Astrocyte of the hippocampus (primary cell): ENCODE measurements around the gene MAPK8.
"Not testable (repeated sequence)": the region's sequence is repeated elsewhere in the genome, so short reads cannot be mapped to it uniquely, and the experiment has no call there.

Source experiments
- DNase-seq: peaks from one replicate; pipeline ENCODE4 v3.0.0; 2011; ENCODE audit warnings: low read depth, low spot score

Gene MAPK8

DNA sequence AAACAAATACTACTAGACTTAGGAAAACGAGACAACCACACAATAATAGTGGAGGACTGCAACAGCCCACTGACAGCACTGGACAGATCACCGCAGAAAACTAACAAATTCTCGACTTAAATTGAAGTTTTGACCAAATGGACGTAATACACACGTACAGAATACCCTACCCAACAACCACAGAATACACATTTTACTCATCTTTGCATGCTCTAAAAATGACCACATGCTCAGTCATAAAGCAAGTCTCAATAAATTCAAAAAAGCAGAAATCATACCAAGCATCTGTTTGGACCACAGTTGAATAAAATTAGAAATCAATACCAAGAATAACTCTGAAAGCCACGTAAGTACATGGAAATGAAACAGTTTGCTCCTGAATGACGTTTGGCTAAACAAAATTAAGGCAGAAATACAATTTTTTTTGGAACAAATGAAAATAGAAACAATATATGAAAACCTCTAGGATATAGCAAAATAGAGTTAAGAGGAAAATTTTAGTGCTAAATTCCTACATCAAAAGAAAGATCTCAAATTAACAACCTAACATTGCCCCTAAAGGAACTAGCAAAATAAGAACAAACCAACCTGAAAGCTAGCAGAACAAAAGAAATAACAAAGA lies 30.6 kb downstream of the MAPK8 start:
- DNase-seq = no peak

DNA sequence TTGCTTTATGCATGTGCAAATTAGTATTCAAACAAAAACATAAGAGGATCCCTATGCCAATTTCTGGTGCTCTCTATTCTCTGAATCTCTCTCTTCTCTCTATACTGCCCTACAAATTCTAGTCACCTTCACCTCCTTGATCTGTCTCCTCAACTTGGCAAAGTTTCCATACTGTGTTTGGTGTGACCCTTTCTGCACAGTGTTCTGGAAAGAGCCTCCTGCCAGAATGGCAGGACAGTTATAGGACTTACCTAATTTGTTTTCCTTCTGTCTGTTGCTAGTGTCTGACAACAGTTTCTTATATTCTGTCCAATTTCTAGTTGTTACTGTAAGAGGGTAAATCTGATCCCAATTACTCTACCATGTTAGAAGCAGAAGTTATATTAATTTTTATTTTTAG lies 34.3 kb downstream of the MAPK8 start:
- DNase-seq = no peak

DNA sequence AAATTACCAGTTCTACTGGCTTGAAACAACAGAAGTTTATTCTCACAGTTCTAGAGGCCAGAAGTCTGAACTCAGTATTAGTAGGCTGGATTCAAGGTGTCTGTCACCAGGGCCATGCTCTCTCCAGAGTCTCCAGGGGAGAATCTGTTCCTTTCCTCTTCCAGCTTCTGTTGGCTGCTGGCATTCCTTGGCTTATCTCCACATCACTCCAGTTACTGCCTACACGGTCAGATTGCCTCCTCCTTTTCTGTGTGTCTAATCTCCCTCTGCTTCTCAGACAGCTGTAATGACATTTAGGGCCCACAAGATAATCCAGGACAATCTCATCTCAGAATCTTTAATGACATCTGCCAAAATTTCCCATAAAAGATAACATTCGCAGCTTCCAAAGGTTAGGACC lies 36.6 kb downstream of the MAPK8 start:
- no peak for DNase-seq

DNA sequence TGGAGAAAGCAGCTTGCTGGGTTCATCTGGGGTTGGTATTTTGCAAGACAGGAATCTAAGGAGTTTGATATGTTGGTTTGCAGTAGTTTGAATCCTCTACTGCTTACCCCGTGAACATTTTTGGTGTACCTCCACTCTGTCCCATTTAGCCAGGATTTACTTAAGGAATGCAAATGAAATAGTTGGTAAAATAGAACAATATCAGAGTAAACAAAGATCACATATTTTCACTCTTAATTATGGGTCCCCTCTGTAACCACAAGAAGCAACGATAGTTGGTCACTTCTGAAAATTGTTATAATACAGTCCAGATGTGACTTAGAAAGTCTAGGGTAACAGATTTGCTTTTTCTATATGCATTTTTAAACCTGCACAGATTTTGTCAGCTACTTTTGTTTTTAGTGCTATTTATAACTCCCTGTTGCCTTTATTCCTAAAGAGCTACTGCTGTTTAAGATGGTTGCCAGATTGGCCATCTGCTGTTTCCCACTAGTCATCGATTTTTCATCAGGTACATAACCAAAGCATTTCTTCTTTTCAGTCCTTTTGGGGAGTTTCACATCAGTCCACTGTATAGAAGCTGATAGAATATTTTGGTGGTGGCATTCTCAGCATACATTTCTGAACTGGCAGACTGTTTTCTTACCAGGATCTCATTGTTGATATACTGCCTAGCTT lies 37.6 kb downstream of the MAPK8 start:
- DNase-seq = peak; percentile 33

DNA sequence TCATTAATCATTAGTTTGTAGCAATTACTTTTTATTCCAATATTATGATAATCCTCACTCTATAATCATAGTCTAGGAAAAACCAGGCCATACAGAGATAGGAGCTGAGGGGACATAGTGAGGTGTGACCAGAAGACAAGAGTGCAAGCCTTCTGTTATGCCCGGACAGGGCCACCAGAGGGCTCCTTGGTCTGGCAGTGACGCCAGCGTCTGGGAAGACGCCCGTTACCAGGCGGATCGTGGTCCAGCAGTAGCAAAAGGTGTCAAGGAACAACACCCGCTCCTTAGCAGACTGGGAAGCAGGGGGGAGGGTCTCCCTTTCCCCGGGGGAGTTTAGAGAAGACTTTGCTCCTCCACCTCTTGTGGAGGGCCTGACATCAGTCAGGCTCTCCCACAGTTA lies 39.8 kb downstream of the MAPK8 start:
- DNase-seq = not testable (repeated sequence)

DNA sequence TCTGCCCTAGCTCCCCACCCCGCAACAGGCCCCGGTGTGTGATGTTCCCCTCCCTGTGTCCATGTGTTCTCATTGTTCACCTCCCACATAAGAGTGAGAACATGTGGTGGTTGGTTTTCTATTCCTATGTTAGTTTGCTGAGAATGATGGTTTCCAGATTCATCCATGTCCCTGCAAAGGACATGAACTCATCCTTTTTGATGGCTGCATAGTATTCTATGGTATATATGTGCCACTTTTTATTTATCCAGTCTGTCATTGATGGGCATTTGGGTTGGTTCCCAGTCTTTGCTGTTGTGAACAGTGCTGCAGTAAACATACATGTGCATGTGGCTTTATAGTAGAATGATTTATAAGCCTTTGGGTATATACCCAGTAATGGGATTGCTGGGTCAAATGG lies 41.1 kb downstream of the MAPK8 start:
- DNase-seq = not testable (repeated sequence)

DNA sequence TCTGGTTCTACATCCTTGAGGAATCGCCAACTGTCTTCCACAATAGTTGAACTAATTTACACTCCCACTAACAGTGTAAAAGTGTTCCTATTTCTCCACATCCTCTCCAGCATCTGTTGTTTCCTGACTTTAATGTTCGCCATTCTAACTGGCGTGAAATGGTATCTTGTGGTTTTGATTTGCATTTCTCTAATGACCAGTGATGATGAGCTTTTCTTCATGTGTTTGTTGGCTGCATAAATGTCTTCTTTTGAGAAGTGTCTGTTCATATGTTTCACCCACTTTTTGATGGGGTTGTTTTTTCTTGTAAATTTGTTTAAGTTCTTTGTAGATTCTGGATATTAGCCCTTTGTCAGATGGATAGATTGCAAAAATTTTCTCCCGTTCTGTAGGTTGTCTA lies 41.5 kb downstream of the MAPK8 start:
- DNase-seq = not testable (repeated sequence)

DNA sequence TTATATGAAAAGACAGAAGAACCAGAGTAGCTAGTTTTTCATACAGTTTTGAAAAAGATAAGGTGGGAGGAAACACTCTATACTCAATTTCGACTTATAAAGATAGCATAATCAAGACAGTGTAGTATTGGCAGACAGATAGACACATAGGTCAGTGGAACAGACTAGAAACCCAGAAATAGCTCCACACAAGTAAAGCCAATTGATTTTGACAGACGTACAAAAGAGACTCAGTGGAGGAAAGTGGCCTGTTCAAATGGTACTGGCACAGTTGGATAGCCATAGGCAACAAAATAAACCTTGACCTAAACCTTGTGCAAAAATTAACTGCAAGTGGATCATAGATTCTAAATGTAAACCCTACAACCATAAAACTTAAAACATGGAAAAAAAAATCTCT lies 46.8 kb downstream of the MAPK8 start:
- no peak for DNase-seq

DNA sequence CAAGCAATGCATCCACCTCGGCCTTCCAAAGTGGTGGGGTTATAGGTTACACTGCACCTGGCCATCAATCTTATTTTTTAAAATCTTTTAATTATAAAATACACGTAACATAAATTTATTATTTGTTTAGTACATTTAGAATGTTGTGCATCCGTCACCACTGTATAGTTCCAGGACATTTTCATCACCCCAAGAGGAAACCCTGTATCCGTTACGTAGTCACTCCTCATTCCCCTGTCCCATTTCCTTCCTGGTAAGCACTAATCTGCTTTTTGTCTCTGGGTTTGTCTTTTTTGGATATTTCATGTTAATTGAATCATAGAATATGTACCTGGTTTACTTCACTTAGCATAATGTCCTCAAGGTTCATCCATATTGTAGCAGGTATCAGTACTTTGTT lies 51.2 kb downstream of the MAPK8 start:
- no peak for DNase-seq

DNA sequence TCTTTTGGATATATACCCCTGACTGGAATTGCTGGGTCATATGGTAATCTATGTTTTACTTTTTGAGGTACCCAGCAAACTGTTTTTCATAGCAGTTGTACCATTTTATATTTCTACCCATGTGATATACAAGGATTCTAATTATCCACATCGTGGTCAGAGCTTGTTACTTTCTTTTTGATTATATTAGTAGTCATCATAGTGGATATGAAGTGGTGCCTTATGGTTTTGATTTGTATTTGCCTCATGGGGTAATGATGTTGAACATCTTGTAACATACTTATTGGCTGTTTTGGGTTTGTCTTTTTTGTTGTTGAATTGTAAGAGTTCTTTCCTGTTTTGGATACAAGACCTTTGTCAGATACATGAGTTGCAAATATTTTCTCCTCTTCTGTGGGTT lies 51.7 kb downstream of the MAPK8 start:
- no peak for DNase-seq

DNA sequence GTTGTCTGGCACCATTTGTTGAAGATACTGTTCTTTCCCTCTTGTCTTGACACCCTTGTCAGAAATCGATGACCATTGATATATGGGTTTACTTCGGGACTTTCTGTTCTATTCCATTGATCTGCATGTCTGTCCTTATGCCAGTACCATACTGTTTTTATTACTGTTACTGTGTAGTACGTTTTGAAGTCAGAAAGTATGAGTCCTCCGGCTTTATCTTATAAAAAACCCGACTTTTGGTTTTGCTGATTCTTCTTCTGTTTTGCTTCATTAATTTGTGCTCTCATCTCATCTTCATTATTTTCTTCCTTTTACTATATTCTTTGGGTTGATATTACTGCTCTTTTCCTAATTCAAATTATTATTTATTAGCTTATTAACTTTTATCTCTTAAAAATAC lies 52.4 kb downstream of the MAPK8 start:
- DNase-seq = no peak

DNA sequence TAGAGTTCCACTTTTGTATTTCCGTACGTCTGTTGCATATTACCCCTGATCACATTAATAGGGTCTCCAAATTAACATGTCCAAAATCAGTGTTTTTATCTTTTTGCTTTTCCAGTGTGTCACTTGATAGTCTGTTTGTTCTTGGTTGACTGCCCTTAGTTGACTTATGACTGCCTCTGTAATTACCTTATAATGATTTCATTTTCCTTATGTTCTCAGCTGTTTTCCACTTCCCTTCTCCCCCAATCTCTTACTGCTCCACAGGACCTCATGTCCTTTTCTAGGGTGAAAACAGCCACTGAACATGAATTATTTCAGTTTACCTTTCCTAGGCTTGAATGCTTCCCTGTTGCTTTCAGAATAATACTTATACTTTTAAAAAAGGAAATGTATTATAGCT lies 54.7 kb downstream of the MAPK8 start:
- DNase-seq = no peak

DNA sequence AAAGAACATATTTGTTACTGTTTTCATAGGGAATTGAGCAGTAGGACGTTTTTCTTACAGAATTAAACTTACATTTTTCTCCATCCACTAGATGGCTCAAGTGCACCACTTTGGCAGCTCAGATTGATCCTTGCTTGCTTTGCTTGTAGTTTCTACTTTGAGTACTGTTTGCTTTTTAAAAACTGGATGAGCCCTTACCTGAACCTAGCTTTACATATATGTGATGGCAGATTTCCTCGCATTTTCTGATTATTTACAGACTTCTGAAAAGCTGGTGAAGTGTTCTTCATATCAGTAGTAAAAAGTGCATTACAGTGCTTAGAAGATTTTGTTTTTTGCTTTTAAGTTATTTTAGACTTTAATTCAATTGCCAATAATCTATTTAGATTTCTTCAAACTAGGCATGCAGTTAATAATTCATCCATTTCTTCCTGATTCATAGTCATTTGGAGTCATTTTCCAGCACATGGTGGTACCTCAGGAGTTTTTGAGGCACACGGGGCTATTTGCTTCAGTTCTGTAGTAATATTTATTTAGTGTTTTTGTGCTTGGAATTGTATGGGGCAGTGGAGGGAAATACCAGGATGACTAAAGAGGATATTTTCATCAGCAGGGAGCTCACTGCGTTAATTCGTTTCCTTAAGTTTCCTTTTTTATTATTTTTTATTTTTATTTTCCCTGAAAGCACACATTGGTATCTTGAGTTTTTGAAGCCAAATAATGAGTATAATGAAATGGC lies 57.3 kb downstream of the MAPK8 start:
- peak; percentile 81 for DNase-seq

DNA sequence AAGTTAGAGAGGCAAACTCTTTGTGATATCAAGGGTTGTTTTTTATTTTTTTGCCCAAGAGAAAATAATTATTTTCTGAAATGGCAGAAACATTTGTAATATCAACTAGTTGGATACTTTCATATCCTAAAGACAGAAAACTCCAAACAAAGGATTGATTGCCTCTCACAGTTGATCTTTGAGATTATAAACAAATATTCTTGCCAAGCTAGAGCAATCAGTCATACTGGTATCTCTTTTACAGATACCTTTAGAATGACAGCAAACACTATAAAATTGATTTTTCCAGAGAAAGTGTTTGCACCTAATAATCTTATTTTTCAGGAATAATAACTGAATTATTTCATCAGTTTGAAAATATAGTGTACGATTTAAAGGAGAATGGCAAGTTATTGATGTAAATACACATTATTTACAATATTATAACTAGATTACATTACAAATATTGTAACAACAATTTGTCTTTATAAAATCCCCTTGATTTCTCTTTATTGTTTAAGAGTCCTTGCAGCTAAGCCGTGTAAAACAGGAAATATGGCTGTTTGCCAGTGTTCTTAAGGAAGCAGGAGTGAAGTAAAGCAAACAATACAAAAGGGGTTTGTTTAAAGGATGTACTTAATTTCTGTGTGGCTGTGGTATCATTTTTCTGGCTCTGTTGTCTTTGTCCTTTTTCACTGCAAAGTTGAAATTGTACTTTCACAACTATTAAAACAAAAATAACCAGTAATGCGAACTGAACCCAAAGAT lies 58.4 kb downstream of the MAPK8 start:
- DNase-seq = peak; percentile 50

DNA sequence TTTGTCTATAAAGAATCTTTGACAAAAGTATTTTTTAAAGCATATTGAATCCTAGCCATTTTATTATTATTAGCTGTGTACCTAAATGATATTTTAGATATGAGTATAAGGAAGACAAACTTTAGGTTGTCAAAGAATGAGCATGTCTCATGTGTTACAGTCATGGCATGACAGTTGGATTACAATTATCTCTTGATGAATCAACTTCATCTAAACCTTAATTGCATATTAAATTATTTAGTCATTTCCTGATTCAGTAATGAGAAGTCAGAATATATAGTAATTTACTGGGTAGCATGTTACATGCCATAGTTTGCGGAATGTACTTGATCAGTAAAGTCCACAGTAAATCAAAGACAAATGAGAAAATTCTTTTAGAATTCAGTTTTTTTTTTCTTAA lies 59.2 kb downstream of the MAPK8 start:
- DNase-seq = no peak

DNA sequence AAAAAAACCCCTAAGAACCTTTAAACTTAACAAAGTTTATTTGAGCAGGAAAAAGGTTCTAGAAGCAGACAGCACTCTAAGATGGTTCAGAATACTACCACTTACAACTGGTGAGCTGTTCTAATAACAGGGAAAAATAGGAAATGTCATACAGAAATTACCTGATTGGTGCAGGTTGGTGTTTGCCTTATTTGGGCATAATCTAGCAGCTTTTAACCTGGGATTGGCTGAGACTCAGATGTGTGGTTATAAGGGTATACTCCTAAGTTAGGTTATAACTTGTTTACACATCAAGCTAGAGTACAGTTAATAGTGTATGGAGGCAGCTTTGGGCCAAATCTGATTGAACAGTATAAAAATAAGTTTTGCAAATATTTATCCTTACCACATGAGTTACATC lies 59.8 kb downstream of the MAPK8 start:
- DNase-seq = no peak

DNA sequence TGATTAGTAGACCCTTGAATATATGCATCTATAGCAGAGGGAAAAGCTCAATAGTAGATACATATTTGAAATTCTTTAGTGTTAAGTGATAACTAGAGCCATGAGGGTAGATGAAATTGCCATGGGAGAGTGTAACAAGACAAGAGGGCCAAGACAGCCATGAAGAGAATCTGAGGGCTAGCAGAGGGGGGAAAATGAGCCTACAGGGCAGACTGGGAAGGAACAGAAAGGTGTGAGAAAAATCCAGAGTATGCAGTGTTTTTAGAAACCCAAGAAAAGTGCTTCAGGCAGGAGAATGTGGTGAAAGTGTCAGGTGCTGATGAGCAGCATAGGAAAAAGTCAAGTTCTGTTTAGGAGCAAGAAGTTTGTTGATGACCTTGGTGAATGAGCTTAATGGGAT lies 63.0 kb downstream of the MAPK8 start:
- DNase-seq = no peak

DNA sequence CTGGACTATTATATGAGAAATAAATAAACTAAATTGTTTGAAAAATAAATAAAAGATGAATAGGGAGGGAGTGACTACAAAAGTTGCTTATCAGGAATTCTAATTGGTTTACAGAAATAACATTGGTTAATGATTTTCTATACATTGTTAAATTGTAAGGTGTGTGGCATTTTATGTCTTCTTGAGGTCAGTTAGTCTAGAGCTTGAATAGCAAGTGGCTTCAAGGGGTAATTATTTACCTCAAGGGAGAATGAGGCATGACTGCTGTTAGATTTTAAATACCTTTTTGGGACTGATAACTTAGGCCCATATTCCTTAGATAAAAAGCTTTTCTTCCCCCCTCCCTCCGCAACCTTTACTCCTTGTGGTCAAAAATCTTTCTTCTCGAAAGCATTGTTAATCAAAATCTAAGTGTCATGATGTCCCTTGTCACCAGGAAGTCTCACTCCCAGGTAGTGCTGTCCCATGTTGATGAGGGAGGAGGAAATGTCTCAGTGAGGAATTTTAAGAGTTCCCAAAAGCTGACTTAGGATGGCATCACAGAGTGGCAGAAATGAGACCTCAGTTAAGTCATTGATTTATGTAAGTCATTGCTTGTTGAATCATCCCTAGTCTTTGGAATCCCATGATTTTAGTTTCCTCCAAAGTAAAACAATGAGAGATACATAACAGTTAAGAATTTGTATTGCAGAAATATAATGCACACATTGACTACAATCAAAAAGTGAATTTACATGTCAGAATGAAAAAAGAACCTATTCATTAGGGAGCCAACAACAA lies 71.5 kb downstream of the MAPK8 start:
- DNase-seq = no peak

DNA sequence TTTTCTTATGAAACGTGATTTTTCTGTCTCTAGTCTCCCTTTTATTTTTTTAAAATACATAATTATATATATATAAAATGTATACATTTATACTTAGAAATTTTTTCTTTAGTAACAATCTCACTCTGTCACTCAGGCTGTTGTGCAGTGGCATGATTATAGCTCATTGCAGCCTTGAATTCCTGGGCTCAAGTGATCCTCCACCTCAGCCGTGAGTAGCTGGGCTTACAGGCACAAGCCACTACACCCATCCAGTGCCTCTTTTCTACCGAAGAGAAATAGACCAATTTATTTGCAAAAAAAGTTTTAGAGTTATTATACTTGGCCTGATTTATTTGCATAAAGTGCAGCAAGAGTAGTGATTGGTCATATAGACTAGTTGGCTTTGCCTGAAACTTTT lies 72.2 kb downstream of the MAPK8 start:
- no peak for DNase-seq

DNA sequence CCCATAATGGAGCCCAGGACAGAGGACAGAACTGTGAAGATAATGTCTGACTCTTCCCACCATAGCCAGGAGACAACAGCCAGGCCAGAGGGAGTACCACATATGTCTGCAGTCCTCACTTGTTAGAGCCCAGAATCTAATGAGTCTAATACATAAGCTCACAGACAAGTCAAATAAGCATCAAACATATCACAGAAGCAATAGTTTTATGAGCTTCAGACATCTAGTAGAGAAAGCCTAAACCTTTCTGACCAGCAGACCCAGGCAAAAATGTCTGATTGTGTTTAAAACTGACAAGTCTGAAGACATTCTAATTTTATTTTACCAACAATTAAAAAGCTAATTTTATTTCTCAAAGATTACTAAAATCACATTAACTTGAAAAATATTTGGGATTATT lies 75.5 kb downstream of the MAPK8 start:
- no peak for DNase-seq

DNA sequence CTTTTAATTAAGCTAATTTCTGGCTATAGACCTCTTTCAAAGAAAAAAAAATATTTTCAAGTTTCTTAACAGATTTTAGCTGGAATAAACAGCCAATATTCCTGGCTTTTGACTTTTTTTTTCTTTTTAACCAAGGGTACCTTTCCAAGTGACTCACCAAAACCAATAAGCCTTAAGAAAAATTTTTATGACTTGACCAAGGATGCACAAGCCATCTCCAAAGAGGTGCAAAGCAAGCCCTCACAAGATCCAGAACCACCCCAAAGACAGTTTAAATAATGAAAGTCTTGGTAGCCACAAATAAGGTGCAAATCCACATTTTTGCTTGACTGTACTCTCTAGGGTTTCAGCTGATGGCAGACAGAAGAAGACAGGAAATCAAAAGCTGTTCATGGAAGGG lies 76.5 kb downstream of the MAPK8 start:
- DNase-seq = no peak

DNA sequence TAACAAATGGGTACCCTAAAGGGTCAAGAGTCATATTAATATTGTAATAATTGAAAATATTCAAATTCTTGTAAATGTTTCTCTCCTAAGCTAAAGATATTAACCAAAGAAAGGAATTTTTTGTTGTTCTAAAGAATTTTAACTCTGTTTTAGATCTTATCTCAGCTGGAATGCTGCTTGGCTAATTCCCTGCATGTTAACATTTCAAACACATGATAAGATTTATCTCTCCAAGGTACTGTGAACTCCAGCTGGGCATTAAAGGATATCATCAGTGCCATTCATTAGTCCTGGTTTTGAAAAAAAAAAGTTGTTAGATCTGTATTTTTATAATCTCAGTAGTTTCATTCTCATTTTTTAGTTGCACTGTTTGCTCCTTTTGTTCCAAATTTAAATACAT lies 76.9 kb downstream of the MAPK8 start:
- DNase-seq = no peak
